Measurements from ENCODE around the gene BACH1.

DNA sequence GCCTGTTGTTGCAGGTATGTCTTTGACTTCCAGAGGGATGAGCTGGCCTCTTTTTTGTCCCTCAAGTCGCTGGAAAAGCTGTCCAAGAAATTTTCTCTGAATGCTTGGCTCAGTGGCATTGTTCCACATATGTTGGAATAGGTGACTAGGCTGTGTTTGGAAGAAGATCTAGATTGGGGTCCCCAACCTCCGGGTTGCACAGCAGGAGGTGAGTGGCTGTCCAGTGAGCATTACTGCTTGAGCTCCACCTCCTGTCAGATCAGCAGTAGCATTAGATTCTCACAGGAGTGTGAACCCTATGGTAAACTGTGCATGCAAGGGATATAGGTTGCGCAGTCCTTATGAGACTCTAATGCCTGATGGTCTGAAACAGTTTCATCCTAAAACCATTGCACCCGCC, 18.1 kb downstream of the BACH1 start:
- TF ChIP-seq, protein P1, sequence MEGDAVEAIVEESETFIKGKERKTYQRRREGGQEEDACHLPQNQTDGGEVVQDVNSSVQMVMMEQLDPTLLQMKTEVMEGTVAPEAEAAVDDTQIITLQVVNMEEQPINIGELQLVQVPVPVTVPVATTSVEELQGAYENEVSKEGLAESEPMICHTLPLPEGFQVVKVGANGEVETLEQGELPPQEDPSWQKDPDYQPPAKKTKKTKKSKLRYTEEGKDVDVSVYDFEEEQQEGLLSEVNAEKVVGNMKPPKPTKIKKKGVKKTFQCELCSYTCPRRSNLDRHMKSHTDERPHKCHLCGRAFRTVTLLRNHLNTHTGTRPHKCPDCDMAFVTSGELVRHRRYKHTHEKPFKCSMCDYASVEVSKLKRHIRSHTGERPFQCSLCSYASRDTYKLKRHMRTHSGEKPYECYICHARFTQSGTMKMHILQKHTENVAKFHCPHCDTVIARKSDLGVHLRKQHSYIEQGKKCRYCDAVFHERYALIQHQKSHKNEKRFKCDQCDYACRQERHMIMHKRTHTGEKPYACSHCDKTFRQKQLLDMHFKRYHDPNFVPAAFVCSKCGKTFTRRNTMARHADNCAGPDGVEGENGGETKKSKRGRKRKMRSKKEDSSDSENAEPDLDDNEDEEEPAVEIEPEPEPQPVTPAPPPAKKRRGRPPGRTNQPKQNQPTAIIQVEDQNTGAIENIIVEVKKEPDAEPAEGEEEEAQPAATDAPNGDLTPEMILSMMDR (IDR thresholded peaks at IDR 0.05), result no peak
- TF ChIP-seq SIN3A (IDR thresholded peaks at IDR 0.05; ENCODE audit: borderline replicate concordance, insufficient read depth, low read depth, low read length) (no peak), POLR2AphosphoS5 (IDR thresholded peaks at IDR 0.05; ENCODE audit: low read depth, low read length) (no peak)
- TF ChIP-seq, protein P2, sequence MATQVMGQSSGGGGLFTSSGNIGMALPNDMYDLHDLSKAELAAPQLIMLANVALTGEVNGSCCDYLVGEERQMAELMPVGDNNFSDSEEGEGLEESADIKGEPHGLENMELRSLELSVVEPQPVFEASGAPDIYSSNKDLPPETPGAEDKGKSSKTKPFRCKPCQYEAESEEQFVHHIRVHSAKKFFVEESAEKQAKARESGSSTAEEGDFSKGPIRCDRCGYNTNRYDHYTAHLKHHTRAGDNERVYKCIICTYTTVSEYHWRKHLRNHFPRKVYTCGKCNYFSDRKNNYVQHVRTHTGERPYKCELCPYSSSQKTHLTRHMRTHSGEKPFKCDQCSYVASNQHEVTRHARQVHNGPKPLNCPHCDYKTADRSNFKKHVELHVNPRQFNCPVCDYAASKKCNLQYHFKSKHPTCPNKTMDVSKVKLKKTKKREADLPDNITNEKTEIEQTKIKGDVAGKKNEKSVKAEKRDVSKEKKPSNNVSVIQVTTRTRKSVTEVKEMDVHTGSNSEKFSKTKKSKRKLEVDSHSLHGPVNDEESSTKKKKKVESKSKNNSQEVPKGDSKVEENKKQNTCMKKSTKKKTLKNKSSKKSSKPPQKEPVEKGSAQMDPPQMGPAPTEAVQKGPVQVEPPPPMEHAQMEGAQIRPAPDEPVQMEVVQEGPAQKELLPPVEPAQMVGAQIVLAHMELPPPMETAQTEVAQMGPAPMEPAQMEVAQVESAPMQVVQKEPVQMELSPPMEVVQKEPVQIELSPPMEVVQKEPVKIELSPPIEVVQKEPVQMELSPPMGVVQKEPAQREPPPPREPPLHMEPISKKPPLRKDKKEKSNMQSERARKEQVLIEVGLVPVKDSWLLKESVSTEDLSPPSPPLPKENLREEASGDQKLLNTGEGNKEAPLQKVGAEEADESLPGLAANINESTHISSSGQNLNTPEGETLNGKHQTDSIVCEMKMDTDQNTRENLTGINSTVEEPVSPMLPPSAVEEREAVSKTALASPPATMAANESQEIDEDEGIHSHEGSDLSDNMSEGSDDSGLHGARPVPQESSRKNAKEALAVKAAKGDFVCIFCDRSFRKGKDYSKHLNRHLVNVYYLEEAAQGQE (IDR thresholded peaks at IDR 0.05; ENCODE audit: insufficient read depth in 1 of 2, low read depth in 2 of 2, low read length in 1 of 2), result no peak
